HepG2 (cell line): ENCODE data around the gene C3orf18.
"Not testable (repeated sequence)": the region's sequence is repeated elsewhere in the genome, so short reads cannot be mapped to it uniquely, and the experiment has no call there.

ENCODE experiments used
- EP300 ChIP-seq, 3 experiments: sonication (generic) in 1 of 3; formaldehyde crosslinking in 1 of 3; IDR thresholded peaks; 2 replicates each; pipeline versions ENCODE4 v1.5.1 to v1.6.1; 2011 to 2020; ENCODE audit warnings: low read depth in 2 of 3, low read length in 2 of 3, borderline replicate concordance in 1 of 3, improper control_type of control experiment in 1 of 3, mild to moderate bottlenecking in 1 of 3, missing genetic modification reagents in 1 of 3, moderate library complexity in 1 of 3
- FOSL2 ChIP-seq: sonication (generic); formaldehyde crosslinking; IDR thresholded peaks from 2 replicates; pipeline ENCODE4 v1.4.0; 2020; ENCODE audit warnings: missing genetic modification reagents
- PRDM10 ChIP-seq: sonication (generic); formaldehyde crosslinking; IDR thresholded peaks from 2 replicates; pipeline ENCODE4 v1.4.0; 2020; ENCODE audit warnings: low read depth, missing genetic modification reagents
- SKI ChIP-seq: fragments of 450-650 bp; IDR thresholded peaks from one replicate; pipeline ENCODE4 v1.6.1; 2018; ENCODE audit warnings: mild to moderate bottlenecking; ENCODE audit not compliant: partially characterized antibody
- ZNF567 ChIP-seq: sonication (generic); formaldehyde crosslinking; IDR thresholded peaks from 2 replicates; pipeline ENCODE4 v1.8.1; 2023; ENCODE audit warnings: mild to moderate bottlenecking, missing genetic modification reagents, borderline replicate concordance
- ZNF850 ChIP-seq: sonication (generic); formaldehyde crosslinking; conservative IDR thresholded peaks from 2 replicates; pipeline ENCODE4 v1.9.0; 2021; ENCODE audit warnings: mild to moderate bottlenecking, missing genetic modification reagents
- ZSCAN31 ChIP-seq: sonication (generic); formaldehyde crosslinking; IDR thresholded peaks from 2 replicates; pipeline ENCODE4 v1.5.0; 2020; ENCODE audit warnings: low read depth, mild to moderate bottlenecking, missing genetic modification reagents
- TF ChIP-seq, protein P1 (sequence below): sonication (generic); formaldehyde crosslinking; IDR thresholded peaks from 2 replicates; pipeline ENCODE4 v1.5.0; 2020; ENCODE audit warnings: missing genetic modification reagents

DNA sequence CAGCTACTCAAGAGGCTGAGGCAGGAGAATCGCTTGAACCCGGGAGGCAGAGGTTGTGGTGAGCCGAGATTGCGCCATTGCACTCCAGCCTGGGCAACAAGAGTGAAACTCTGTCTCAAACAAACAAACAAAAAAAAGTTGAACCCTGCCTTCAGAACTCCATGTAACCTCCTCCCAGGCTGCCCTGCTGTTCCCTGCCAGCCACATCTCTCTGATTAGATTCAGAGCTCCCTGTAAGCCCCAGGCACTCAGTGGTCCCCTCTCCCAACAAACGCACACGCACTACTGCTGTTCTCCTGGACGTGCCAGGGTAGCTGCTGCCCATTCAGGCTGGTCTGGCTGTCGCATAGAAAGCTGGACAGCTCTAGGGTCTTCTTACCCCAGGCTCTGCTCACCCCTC is 54.6 kb downstream of the C3orf18 start:
- TF ChIP-seq FOSL2 (CRISPR knock-in tag); ZSCAN31; ZNF850 (CRISPR knock-in tag); SKI; PRDM10 (CRISPR knock-in tag); ZNF567 (CRISPR knock-in tag); EP300 (IDR thresholded peaks at IDR 0.05; ENCODE audit: low read depth in 2 of 2, low read length in 2 of 2); EP300 (CRISPR knock-in tag; IDR thresholded peaks at IDR 0.05; ENCODE audit: borderline replicate concordance): not testable (repeated sequence)
- TF ChIP-seq, protein P1, sequence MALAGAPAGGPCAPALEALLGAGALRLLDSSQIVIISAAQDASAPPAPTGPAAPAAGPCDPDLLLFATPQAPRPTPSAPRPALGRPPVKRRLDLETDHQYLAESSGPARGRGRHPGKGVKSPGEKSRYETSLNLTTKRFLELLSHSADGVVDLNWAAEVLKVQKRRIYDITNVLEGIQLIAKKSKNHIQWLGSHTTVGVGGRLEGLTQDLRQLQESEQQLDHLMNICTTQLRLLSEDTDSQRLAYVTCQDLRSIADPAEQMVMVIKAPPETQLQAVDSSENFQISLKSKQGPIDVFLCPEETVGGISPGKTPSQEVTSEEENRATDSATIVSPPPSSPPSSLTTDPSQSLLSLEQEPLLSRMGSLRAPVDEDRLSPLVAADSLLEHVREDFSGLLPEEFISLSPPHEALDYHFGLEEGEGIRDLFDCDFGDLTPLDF (CRISPR knock-in tag) = not testable (repeated sequence)
